T47D (cell line): Measurements from ENCODE around the gene SLC35F6.
A peak's percentile ranks its signal among the peaks of the same experiment; 100 is the strongest.
"Not testable (repeated sequence)": the region's sequence is repeated elsewhere in the genome, so short reads cannot be mapped to it uniquely, and the experiment has no call there.

Experiments
- DNase-seq, 2 experiments: peaks; one replicate each; pipeline versions ENCODE4 v3.0.0 to v3.0.0-alpha.2; 2011 to 2012; ENCODE audit warnings: low read depth in 1 of 2, low spot score in 1 of 2
- JUND ChIP-seq: IDR thresholded peaks from 2 replicates; pipeline ENCODE4 v1.6.1; 2012; ENCODE audit warnings: low read depth
- in situ Hi-C: cut with HindIII; loops from 2 replicates; pipeline ENCODE4 v1.10.0; 2016; ENCODE audit warnings: low sequenced_read_pairs, low pct_unique_long_range_greater_than_20kb

Gene SLC35F6

DNA sequence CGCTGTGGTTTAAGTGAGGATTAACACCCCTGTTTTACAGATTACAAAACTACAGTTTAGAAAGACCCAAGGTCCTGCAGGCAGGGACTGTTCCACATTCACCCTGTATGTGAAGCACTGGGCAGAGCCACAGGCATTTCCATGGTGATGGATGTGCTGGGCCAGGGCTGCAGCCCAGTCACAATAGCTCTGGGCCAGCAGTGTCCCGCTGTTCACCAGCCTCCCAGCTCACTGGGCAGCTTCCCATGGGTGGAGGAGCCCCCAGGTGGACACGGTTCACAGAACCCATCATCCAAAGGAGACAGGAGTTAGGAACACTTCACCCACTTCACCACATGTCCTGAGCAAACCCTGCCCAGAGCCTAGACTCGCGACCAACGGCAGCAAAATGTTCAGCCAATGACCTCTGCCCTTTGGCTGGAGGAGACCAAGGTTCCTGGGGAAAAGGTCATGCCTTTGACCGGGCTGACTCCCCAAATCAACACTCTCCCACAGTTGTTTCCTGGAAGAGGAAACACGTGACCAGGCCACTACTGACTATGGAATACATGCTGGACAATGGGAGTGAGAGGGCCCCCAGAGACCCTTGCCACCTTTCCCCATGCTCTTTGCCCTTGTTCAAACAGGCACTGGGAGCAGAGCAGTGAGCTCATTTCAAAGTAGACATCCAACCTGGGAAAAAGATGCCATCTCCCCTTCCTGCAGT lies 28.0 kb upstream of the SLC35F6 start:
- DNase-seq = no peak
- in situ Hi-C loops = no loop called here
- TF ChIP-seq JUND = no peak

DNA sequence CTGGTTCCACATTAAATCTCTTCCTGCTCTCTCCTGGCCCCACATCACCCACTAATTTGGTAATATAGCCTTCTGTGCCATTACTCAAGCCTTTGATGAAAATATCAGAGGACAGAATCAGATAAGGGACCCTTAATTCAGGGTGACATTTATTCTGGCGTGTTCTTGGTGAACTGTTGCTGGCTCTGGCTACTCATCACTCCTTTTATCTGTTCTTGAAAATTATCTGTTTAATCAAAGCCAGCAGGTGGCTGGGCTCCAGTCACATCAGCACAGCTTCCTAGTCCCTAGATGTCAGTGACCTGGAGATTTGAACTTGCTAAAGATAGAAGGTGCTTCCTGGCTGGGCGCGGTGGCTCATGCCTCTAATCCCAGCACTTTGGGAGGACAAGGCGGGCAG lies 26.9 kb upstream of the SLC35F6 start:
- TF ChIP-seq JUND = no peak
- no peak for DNase-seq
- in situ Hi-C loops = no loop called here

DNA sequence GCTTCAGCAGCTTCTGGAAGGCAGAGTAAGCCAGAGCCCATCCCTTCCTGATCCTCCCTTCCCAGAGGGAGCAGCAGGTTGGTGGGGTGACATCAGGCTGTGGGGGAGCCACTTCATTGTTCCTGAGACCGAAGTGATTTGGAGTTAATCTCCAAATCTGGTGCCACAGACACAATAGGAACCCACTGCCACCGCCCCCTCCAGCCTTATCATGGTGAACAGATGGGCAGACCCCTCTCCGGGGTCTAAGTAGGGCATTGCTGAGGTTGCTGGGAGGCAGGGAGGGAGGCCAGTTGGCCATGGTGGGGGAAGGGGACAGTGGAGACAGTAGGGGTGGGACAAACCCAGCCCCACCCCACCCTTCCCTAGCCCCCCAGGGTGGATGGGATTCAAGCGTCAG lies 25.6 kb upstream of the SLC35F6 start:
- DNase-seq = no peak
- TF ChIP-seq JUND = no peak
- in situ Hi-C loops = no loop called here

DNA sequence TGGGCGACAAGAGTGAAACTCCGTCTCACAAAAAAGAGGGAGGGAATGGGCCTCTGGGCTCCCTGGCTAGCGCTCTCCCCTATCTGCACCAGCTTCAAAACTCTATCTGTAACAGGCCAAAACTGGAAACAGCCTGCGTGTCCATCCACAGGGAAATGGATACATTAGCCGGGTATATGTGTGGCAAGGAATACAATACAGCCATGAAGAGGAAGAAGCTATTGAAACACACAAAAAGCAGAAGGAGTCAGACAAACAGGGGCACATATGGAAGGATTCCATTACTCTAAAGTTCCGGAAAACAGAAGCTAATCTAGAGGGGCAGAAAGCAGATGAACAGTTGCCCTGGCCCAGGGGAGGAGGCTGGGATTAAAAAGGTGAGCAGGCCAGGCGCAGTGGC lies 24.6 kb upstream of the SLC35F6 start:
- DNase-seq = no peak
- in situ Hi-C loops = no loop called here
- no peak for TF ChIP-seq JUND

DNA sequence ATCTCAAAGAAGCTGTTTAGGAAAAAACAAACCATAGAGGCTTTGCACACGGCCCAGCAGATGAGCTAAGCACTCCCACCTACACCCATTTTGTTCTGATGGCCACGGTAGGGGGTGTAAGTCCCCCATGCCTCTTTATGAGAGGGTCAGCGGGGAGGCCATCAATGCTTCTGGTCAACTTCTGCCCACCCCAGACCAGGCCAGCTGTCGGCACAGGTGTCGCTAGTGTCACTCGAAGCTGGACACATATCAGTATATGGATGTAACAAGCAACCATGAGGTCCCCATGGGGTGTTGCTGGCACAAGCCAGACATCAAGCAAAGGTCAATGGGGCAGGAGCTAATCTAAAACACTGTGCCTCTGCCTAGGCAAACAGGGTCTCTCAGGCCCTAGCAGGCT lies 23.7 kb upstream of the SLC35F6 start:
- no peak for TF ChIP-seq JUND
- in situ Hi-C loops = no loop called here
- no peak for DNase-seq

DNA sequence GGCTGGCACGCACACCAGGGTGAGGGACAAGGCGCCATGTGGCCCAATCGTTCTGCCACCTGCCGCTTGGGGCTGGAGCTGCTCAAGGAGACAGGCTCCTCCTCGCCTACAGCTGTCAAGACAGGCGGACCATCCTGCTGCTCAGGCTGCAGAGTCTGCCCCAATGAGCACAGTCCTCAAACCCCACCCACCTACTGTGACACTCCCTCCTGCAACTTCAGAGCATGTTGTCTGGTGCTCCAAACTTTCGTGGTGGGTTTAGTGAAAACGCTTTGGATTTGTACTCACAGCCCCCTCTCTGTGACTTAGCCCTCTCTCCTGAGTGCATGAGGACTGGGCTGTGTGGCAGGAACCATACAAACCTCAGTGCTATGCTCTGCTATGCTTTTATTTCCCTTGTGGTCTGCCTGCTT lies 23.2 kb upstream of the SLC35F6 start:
- DNase-seq = peak in 1 of 2 experiments; percentile 32
- TF ChIP-seq JUND = no peak
- in situ Hi-C loops = no loop called here

DNA sequence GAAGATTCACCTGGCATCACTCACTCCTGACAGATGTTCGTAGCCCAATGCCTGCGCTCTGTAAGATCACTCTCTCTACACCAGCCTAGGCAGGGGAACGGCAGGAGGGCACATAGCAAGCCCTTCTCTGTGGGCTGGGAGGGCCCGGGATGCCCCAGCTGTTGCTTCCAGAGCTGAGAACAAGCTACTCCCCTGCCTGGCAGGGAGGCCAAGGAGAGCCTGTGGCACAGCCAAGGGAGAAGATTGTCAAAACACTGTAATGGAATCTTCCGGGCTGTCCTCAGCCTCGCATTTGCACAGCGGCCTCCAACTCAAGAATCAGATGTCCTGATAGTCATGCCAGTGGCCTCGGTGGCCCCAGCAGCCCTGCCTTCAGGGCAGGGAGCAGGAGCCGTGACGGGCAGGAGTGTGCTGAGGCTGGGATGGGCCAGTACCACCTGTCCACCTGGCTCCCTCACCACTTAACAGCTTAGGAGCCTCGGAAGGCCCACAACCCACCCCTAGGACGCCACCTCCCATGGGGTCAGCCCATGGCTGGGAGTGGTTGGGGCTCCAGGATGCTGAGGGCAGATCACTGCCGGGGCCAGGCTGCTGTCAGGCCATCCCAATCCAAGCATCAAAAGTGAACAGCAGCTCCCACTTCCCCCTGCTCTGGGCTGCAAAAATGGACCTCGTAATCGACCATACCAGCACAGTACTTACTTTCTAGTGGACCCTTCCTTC lies 21.9 kb upstream of the SLC35F6 start:
- in situ Hi-C loops = no loop called here
- no peak for DNase-seq
- TF ChIP-seq JUND = no peak

DNA sequence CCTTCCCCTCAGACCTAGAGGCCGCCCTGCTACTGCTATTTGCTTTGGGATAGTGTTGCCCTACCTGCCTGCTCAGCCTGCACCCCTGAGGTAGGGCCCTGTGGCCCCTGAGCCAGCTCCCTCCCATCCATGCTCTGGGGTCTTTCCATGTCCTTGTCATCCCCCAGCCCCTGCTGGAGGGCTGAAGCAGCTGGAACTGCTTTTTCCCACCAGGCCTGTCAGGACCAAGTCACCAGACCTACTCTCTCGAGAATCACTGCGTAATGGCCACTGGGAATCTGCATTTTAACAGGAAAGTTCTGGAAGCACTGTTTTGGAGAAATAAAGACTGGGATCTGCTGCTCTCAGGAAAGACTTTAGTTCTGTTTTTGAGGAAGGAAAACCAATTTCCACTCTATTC lies 20.2 kb upstream of the SLC35F6 start:
- DNase-seq = no peak
- in situ Hi-C loops = no loop called here
- no peak for TF ChIP-seq JUND

DNA sequence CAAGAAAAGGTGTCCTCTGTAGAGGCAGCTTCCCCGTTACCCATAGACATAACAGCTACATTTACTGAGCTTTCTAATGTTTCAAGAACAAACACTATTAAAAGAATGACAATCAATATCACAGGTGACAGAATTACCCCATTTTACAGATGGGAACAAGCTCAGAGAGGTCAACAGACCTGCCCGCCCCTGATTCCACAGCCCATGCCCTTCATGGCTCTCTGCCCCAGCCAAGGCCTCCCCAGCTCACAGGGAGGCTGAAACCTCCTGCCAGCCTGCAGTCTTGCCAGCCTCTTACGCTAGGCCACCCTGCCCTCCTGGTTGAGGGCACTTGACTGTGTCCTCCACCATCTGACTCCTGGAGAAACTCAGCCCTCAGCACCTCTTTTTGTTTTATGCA lies 19.1 kb upstream of the SLC35F6 start:
- TF ChIP-seq JUND = no peak
- no peak for DNase-seq
- in situ Hi-C loops = no loop called here

DNA sequence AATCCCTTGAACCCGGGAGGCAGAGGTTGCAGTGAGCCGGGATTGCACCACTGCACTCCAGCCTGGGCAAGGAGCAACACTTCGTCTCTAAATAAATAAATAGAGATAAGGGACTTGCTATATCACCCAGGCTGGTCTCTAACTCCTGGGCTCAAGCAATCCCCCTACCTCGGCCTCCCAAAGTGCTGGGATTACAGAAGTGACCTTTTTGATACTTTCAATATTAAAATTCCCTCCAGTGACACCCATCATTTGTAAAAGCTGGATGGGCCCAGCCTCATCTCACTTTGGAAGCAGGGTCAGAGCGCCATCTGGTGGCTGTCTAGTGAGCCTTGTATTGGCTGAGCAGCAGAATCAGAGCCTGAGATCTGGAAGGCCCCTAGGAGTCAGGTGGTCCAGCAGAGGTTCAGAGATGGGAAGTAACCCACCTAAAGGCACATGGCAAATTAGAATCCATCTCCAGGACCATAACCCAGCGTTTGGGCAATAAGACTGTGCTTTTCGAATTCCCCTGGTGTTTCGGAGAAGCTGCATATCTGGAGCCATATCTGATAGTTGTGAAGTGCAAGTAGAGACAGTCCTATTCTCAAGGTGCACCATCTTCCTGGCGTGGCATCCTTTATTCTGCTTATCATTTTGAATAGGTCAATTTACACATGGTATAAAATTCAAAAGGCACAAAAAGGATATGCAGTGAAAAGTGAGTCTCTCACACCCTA lies 18.3 kb upstream of the SLC35F6 start:
- TF ChIP-seq JUND = no peak
- in situ Hi-C loops = no loop called here
- DNase-seq = peak; percentile 35 to 78

DNA sequence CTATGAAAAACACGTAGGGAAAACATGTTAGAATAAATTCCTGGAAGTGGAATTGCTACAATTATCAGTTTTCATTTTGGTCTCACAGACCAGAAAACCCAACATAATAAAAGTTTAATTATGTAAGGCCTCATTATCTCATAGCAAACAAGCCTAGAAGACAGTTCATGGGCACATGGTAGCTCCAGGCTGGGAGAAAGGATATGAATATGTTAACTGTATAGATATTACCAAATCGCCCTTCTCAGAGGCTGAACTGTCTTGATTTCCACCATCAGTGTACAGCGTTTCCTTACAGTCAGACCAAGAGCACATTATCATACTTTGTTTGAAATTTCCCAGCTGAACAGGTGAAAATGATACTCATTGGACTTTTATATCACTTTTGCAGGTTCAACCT lies 17.1 kb upstream of the SLC35F6 start:
- DNase-seq = no peak
- no peak for TF ChIP-seq JUND
- in situ Hi-C loops = no loop called here

DNA sequence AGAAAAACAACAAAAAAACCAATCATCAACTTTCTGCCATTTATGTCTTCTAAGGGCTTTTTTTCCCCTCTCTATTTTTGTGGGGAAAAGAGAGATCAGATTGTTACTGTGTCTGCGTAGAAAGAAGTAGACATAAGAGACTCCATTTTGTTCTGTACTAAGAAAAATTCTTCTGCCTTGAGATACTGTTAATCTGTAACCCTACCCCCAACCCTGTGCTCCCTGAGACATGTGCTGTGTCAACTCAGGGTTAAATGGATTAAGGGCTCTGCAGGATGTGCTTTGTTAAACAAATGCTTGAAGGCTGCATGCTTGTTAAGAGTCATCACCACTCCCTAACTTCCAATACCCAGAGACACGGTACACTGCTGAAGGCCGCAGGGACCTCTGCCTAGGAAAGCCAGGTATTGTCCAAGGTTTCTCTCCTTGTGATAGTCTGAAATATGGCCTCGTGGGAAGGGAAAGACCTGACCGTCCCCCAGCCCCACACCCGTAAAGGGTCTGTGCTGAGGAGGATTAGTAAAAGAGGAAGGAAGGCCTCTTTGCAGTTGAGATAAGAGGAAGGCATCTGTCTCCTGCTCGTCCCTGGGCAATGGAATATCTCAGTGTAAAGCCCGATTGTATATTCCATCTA lies 14.2 kb upstream of the SLC35F6 start:
- DNase-seq, in situ Hi-C loops: not testable (repeated sequence)

DNA sequence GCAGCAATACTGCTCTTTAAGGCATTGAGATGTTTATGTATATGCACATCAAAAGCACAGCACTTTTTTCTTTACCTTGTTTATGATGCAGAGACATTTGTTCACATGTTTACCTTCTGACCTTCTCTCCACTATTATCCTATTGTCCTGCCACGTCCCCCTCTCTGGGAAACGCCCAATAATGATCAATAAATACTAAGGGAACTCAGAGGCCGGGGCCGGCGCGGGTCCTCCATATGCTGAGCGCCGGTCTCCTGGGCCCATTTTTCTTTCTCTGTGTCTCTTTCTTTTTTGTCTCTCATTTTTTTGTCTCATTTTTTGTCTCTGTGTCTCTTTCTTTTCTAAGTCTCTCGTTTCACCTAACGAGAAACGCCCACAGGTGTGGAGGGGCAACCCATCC lies 13.6 kb upstream of the SLC35F6 start:
- DNase-seq, in situ Hi-C loops: not testable (repeated sequence)
